Uterus (tissue), 4 donors: ENCODE measurements around the gene SMC1A. TPM values are rescaled to one million over a fixed set of nuclear protein-coding genes. Genes with fewer than 3 reads are reported as not detected.

Experiments used
- DNase-seq, 2 donors: peaks; one replicate each; pipeline ENCODE4 v3.0.0-alpha.2; 2019 to 2020
- H3K27ac ChIP-seq, 2 donors: fragments of 200-600 bp; sonication (generic); 1 replicate in 1 of 2; 2 replicates in 1 of 2; pipeline ENCODE4 v1.5.1; 2016 to 2018
- H3K27me3 ChIP-seq, 2 donors: fragments of 200-600 bp; sonication (generic); one replicate each; pipeline ENCODE4 v1.5.1; 2018 to 2019; ENCODE audit warnings: control low read depth in 1 of 2
- H3K36me3 ChIP-seq, 2 donors: fragments of 200-600 bp; sonication (generic); one replicate each; pipeline ENCODE4 v1.5.1; 2019; ENCODE audit warnings: control low read depth in 1 of 2
- H3K4me1 ChIP-seq, 2 donors: fragments of 200-600 bp; sonication (generic); one replicate each; pipeline ENCODE4 v1.5.1; 2018 to 2019; ENCODE audit warnings: control low read depth in 1 of 2
- H3K4me3 ChIP-seq, 2 donors: fragments of 200-600 bp; sonication (generic); 1 replicate in 1 of 2; 2 replicates in 1 of 2; pipeline ENCODE4 v1.5.1; 2018 to 2019; ENCODE audit warnings: mild to moderate bottlenecking in 1 of 2
- H3K9me3 ChIP-seq, 2 donors: fragments of 200-600 bp; sonication (generic); one replicate each; pipeline ENCODE4 v1.5.1; 2019; ENCODE audit warnings: control low read depth in 1 of 2
- POLR2A ChIP-seq, 2 donors: fragments of 450-650 bp; IDR thresholded peaks; one replicate each; pipeline ENCODE4 v1.6.1; 2016; ENCODE audit warnings: antibody characterized with exemption in 2 of 2, mild to moderate bottlenecking in 1 of 2, moderate library complexity in 1 of 2
- intact Hi-C: fragments of 100-400 bp; cut with DNase I; formaldehyde crosslinking; loops from one replicate; pipeline ENCODE4 v1.15.1; 2023; ENCODE audit warnings: low total_unique reads
- total RNA-seq, 4 donors: library from RNA; depleted of rRNA in 3 of 4; stranded (reverse); fragments of >200 nt in 3 of 4; gene quantifications; one replicate each; pipeline versions ENCODE4 v1.1.0 to v1.2.4, GENCODE V29; 2014 to 2023
- TF ChIP-seq, protein P1 (sequence below), 4 experiments: fragments of 200-600 bp in 2 of 4; fragments of 450-650 bp in 2 of 4; sonication (generic) in 2 of 4; IDR thresholded peaks; one replicate each; pipeline ENCODE4 v1.5.1; 2016 to 2019; ENCODE audit warnings: antibody characterized with exemption in 4 of 4, mild to moderate bottlenecking in 2 of 4, moderate library complexity in 1 of 4
- donor health status: DM: yes; HTN: yes; CAD: no.

SMC1A gene
- total RNA-seq, 4 donors from 2014 or later, result 34.8 to 85.5 (median 40.8) TPM

- DNase-seq, result no peak
- H3K27ac ChIP-seq, result no peak overlapping the region
- H3K27me3 ChIP-seq, result no peaks in the 10 kb centered on the region
- intact Hi-C loops, result no loop called here
- TF ChIP-seq POLR2A (IDR thresholded peaks at IDR 0.05), result no peak
- TF ChIP-seq, protein P1, sequence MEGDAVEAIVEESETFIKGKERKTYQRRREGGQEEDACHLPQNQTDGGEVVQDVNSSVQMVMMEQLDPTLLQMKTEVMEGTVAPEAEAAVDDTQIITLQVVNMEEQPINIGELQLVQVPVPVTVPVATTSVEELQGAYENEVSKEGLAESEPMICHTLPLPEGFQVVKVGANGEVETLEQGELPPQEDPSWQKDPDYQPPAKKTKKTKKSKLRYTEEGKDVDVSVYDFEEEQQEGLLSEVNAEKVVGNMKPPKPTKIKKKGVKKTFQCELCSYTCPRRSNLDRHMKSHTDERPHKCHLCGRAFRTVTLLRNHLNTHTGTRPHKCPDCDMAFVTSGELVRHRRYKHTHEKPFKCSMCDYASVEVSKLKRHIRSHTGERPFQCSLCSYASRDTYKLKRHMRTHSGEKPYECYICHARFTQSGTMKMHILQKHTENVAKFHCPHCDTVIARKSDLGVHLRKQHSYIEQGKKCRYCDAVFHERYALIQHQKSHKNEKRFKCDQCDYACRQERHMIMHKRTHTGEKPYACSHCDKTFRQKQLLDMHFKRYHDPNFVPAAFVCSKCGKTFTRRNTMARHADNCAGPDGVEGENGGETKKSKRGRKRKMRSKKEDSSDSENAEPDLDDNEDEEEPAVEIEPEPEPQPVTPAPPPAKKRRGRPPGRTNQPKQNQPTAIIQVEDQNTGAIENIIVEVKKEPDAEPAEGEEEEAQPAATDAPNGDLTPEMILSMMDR (IDR thresholded peaks at IDR 0.05), result no peak
- no peaks in the 10 kb centered on the region for H3K36me3 ChIP-seq
- no peaks in the 10 kb centered on the region for H3K9me3 ChIP-seq
- H3K4me3 ChIP-seq, result no peak overlapping the region
- no peaks in the 10 kb centered on the region for H3K4me1 ChIP-seq
Observed at GRCh38 chrX:53438174-53438831, 15.8 kb upstream of the SMC1A start.

DNA sequence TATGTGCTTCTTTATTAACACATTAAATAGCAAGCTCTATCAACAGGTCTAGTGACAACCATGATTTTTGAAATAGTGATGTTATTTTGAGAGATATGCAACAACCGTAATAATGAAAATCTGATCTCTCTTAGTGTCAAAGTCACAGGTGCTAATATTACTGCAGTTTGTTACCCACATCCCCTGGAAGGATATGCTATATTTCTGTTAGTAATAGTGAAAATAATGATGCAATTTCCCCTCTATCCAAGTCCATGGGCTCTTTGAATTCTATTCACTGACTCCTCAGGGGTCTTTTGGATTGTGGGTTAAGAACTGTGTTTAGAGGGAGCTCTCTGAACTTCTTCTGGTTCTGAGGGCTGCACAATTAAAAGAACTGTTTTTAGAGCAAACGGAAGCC lies 14.8 kb upstream of the SMC1A start:
- H3K27me3 ChIP-seq, result no peaks in the 10 kb centered on the region
- DNase-seq, result no peak
- no peak overlapping the region for H3K27ac ChIP-seq
- no peaks in the 10 kb centered on the region for H3K4me1 ChIP-seq
- H3K36me3 ChIP-seq, result no peaks in the 10 kb centered on the region
- no peaks in the 10 kb centered on the region for H3K9me3 ChIP-seq
- H3K4me3 ChIP-seq, result no peak overlapping the region
- TF ChIP-seq, protein P1 (IDR thresholded peaks at IDR 0.05), result no peak
- intact Hi-C loops, result no loop called here

GRCh38 chrX:53435997-53436396 lies 13.5 kb upstream of the SMC1A start:
- no peaks in the 10 kb centered on the region for H3K36me3 ChIP-seq
- no peak overlapping the region for H3K27ac ChIP-seq
- no peak overlapping the region for H3K4me3 ChIP-seq
- H3K4me1 ChIP-seq, result no peaks in the 10 kb centered on the region
- TF ChIP-seq, protein P1 (IDR thresholded peaks at IDR 0.05), result peak; percentile 59 to 83 (median 72)
- no peak for TF ChIP-seq POLR2A (IDR thresholded peaks at IDR 0.05)
- peak; percentile 59 to 62 for DNase-seq
- no peaks in the 10 kb centered on the region for H3K27me3 ChIP-seq
- no peaks in the 10 kb centered on the region for H3K9me3 ChIP-seq
- intact Hi-C loops, result no loop called here

- peak; percentile 85 for DNase-seq
- intact Hi-C loops, result no loop called here
Observed at GRCh38 chrX:53433651-53434639, 11.5 kb upstream of the SMC1A start, which contains the start of gene HSD17B10. Gene HSD17B10, minus strand, starts transcription at chrX:53434370. Its CDS starts 25 bp downstream, at chrX:53434345.

More at GRCh38 chrX:53433651-53434639, 11.5 kb upstream of the SMC1A start, which contains the start of gene HSD17B10:
- TF ChIP-seq, protein P1 (IDR thresholded peaks at IDR 0.05), result no peak
- peak; percentile 26 to 52 for TF ChIP-seq POLR2A (IDR thresholded peaks at IDR 0.05)
- peak within 1 kb of the TSS; percentile 60 to 63 for H3K27ac ChIP-seq
- H3K4me3 ChIP-seq, result peak within 1 kb of the TSS; percentile 35
- H3K4me1 ChIP-seq, result no peaks in the 10 kb centered on the region
- no peaks in the 10 kb centered on the region for H3K36me3 ChIP-seq
- no peaks in the 10 kb centered on the region for H3K27me3 ChIP-seq
- H3K9me3 ChIP-seq, result no peaks in the 10 kb centered on the region
